Stimulated activated CD4-positive, alpha-beta T cell treated with anti-CD3 and anti-CD28 coated beads, Interleukin-12 subunit alpha, Interleukin-12 subunit beta, amount 100 ng/mL, for 4 hours (primary cell): Measurements from ENCODE around the gene TSPAN9.

Experiments used
- DNase-seq: peaks from one replicate; pipeline ENCODE4 v3.0.0-alpha.2; 2020

Gene TSPAN9

DNA sequence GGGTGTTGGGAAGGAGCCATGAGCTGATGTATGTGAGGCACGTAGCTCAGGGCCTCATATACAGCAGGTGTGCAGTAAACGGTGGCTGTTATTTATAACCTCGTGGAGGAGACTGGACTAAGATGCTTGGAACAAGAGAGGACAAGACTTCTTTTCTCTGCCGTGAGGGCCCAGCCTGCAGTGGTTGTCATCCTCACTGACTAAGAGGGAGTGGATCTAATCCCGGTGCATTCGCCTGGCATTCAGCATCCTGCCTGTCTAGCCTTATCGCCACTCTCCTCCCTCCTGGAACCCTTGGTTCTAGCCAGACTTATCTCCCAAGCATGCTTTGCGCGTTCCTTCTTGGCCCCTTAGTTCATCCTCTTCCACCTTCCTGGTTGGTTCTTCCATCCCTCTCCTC, 3.9 kb downstream of the TSPAN9 start:
- no peak for DNase-seq

- no peak for DNase-seq
These were observed 4.7 kb downstream of the TSPAN9 start for GRCh38 chr12:3081886-3082285.

DNA sequence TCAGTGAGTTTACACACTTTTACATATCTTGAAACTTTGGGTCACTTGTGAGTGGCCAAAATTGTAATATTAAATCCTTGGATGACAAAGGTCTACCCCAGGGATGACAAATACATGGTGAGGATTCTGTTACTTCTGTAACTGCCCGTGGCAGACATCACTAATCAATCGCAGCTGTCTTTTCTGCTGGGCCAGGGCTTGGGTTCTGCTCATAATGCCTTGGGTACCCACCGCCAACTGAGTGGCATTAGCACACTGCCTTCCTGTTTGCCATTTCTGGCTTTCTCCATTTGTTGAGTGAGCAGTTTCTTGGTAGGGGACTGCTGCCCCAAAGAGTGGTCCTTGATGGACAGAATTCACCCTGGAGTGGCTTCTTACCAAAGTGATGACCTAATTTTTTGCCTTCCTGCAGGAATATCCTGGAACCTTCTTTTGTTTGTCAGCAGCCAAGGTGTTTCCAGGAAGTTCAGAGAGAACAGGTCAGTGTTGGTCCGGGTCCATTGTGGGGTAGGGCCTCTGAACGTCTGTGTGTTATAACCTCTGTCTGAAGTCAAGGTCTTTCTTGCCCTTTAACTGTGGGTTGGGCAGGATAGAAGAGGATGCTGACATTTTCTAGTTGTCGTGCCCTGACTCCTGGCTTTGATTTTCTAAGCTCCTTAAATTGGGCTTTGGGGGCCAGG, 6.2 kb downstream of the TSPAN9 start:
- no peak for DNase-seq

- DNase-seq: no peak
These were observed 6.8 kb downstream of the TSPAN9 start for GRCh38 chr12:3083921-3084347.

GRCh38 chr12:3084742-3085141, 7.6 kb downstream of the TSPAN9 start:
- no peak for DNase-seq

- no peak for DNase-seq
These were observed 8.4 kb downstream of the TSPAN9 start for GRCh38 chr12:3085341-3086139.

- no peak for DNase-seq
These were observed 9.0 kb downstream of the TSPAN9 start for GRCh38 chr12:3086211-3086610.

- DNase-seq: no peak
These were observed 9.6 kb downstream of the TSPAN9 start for GRCh38 chr12:3086729-3087323.

- DNase-seq: no peak
These were observed 10.8 kb downstream of the TSPAN9 start for GRCh38 chr12:3087758-3088650.

GRCh38 chr12:3089588-3089987, 12.4 kb downstream of the TSPAN9 start:
- DNase-seq: no peak

DNA sequence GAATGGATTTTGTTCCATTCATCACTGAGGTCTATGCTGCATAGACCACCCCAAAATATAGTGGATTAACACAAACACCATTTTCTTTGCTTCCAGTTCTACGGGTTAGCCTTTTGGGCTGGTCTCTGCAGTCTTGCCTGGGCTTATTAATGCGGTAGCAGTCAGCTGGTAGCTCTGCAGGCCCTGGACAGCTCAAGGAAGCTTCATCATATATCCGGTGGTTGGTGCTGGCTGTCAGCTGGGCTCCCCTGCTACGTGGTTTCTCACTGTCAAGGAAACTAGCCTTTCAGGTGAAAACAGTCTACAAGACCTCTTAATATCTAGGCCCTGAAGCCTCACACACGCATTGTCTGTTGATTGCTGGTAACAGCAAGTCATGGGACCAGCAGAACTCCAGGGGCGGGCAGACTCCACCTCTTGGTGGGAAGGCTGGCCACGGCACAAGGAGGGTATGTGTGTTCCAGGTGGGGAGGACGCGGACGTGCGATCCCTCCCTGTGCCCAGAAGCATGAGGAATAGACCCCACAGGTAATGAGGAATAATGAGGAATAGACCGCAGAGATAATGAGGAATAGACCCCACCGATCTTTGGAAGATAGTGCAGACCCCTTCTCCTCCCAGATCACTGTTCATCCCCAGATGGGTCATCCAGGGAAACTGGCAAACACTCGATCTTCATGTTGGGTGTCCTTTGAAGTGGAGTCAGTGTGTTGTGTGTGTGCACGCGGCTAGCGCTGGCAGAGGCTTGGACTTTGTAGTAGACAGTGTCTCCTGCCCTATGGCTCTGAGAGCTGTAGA, 13.3 kb downstream of the TSPAN9 start:
- DNase-seq: no peak

- DNase-seq: no peak
These were observed 13.8 kb downstream of the TSPAN9 start for GRCh38 chr12:3091038-3091319.

DNA sequence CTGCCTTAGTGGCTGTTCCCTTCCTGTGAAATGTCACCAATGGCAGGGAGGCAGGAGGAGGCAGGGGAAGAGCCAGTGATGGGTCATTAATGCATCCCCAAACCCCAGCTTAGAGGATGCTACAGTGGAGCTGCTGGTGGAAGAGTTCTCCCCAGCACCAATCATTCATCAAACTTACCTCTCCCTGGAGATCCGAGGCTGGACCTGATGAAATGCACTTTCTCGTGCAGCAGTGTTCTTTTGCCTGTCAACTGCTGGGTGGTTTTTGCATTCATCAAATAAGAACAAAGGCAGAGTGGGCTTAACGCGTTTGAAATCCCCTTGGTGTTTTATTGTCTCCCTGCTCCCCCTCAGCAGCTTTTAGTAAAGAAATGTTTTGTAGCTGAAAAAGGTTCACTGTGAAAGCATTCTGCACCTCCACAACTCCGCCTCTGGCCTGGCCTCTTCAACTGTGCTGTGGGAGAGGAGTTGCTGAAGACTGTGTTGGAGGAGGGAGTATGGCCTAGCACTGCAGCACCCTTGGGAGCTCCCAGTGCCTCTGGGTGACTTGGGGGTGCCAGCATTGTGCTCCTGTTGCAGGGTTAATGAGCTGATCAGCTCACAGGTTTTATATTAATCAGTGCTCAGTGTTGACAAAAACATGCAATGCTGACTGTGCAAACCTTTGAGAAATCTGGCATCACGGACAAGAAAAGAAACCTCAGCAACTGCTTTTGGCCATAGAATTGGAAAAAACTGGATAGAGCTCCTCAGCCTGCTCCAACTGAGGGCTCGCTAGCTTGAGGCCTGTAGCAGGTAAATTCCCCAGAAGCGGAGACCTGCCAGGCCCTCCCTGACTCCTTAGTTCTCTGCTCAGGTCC, 14.4 kb downstream of the TSPAN9 start:
- DNase-seq: no peak

DNA sequence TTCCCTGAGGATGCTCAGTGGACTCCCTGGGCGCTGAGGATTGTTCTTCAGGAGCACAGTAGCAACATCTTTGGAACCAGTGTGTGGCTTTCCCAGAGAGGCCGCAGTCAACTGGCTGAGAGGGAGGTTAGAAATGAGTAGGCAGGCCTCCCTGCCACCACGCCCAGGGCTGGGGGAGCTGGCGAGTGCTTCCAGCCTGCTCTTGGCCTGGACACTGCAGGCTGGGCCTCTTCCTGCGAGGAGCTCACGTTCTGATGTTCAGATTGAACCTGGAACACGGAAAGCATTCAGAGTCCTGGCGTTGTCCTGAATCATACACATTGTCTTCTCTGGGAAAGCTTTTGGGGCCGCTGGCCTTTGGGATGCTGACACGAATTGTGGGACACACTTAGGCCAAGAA, 15.6 kb downstream of the TSPAN9 start:
- DNase-seq: no peak

DNA sequence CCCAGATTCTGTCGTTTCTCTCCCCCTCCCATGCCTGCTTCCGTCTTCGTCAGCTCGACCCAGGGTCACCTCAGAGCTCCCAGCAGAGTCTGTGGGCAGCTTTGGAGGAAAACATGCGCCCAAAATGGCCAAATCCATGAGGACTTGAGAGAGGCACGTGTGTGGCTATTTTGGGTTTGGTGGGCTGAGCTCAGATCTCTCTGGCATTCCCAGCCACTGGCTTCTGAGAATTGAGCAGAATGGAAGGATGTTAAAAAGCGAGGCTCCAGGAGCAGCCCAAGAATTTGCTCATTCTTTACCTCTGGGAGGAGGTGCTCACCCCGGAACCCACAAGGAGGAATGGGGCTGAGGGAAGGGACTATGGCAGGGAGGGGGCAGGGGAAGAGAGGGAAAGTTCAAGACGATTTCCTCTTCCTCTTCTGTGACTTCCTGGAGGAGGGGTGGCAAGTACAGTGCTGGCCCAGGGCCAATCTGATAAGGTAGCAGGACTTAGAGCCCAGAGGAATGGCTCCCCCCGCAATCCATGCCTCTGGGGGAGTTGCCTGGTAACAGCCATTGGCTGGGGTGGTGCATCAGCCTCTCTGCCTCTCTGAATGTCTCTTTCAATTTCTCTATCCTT, 20.1 kb downstream of the TSPAN9 start:
- DNase-seq: no peak

GRCh38 chr12:3097836-3098235, 20.7 kb downstream of the TSPAN9 start:
- DNase-seq: no peak

- DNase-seq: no peak
These were observed 21.3 kb downstream of the TSPAN9 start for GRCh38 chr12:3098436-3098835.

- DNase-seq: no peak
These were observed 22.0 kb downstream of the TSPAN9 start for GRCh38 chr12:3099146-3099545.

GRCh38 chr12:3101309-3102024, 24.3 kb downstream of the TSPAN9 start:
- no peak for DNase-seq

DNA sequence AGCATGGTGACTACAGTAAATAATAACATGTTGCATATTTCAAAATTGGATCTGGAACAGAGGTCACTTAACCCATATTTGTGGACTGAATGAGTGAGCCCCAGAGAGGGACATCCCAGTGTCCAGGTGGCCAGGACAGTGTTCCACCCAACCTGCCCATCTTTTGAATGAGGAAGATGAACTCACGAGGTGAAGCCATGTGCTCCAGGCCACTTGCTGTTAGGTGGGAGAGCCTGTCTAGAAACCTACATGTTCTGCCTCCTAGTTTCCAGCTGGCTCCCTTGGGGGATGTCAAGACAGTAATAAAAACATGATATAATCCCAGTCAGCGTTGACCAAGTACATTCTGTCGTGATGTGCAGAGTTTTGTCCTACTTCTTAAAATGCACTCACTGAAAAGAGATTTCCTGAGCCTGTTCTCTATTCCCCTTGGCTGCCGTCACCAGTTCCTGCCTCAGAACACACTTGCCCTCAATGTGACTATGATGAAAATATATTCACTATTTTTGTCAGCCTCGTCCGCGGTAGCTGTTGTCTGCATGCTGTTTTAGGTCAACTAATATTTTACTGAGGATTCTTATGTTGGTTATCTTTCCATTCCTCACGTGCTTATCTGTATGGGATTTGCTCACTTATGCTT, 25.7 kb downstream of the TSPAN9 start:
- DNase-seq: no peak
